ENCODE data around the gene MAPK4.

- TF ChIP-seq CTCF (IDR thresholded peaks at IDR 0.05) (no peak), POLR2A (IDR thresholded peaks at IDR 0.05) (no peak)
These were observed 40.9 kb upstream of the MAPK4 start for GRCh38 chr18:50518787-50519546.

Data from esophagus squamous epithelium (tissue), 4 donors.